ENCODE measurements around the gene SET. TPM values are rescaled to one million over a fixed set of nuclear protein-coding genes. Genes with fewer than 3 reads are reported as not detected.
"Not testable (repeated sequence)": the region's sequence is repeated elsewhere in the genome, so short reads cannot be mapped to it uniquely, and the experiment has no call there.

The SET gene
- total RNA-seq, 2 experiments from 2014 or later: 598 to 701 TPM

- no peak overlapping the region for H3K4me3 ChIP-seq (ENCODE audit: low read depth, low read length, poor library complexity, severe bottlenecking)
- no peaks in the 10 kb centered on the region for H3K9me3 ChIP-seq (ENCODE audit: low read length)
- peaks cover 14% of the 10 kb centered on the region for H3K4me1 ChIP-seq (ENCODE audit: insufficient read depth, low read length, poor library complexity, severe bottlenecking)
- H3K79me2 ChIP-seq (ENCODE audit: insufficient read depth, low read depth, low read length): peaks cover 24% of the 10 kb centered on the region
- DNase-seq (ENCODE audit: low spot score): no peak
- TF ChIP-seq EZH2phosphoT487 (IDR thresholded peaks at IDR 0.05; ENCODE audit: borderline replicate concordance, low read depth, low read length) (no peak), CTCF (conservative IDR thresholded peaks at IDR 0.05; ENCODE audit: low read length) (no peak)
- H3K36me3 ChIP-seq (ENCODE audit: insufficient read depth, low read length): peaks cover 62% of the 10 kb centered on the region
- H3K27ac ChIP-seq (ENCODE audit: low read depth, low read length, poor library complexity, severe bottlenecking): no peak overlapping the region
- intact Hi-C loops (cut with micrococcal nuclease; ENCODE audit: unreplicated experiment): no loop called here
- H3K9me2 ChIP-seq (ENCODE audit: insufficient read depth, low read length): no peaks in the 10 kb centered on the region
- H3K4me2 ChIP-seq (ENCODE audit: low read length): no peak overlapping the region
- CTCF ChIA-PET (ENCODE audit: unreplicated experiment): interaction anchor here (0.5 kb wide), 1 partner anchor 41 kb away, joined by 4 read pairs; no protein-coding TSS in a partner anchor
- H4K20me1 ChIP-seq (ENCODE audit: insufficient read depth, low read length): peaks cover 16% of the 10 kb centered on the region; the same call in 1 of the 2 replicates
- POLR2A ChIA-PET: interaction anchor here (0.6 to 1.4 kb wide), 6 partner anchors 9 to 381 kb away, joined by 3 to 6 read pairs (median 4); partner anchors contain the start of gene ZDHHC12
- H2AFZ ChIP-seq (ENCODE audit: low read length): no peak overlapping the region
- no TSS peak for BruUV-seq (replicated peaks)
Measured at GRCh38 chr9:128696923-128697707, 8.1 kb downstream of the SET start.

GRCh38 chr9:128699096-128699795 is 10.2 kb downstream of the SET start:
- H3K4me3 ChIP-seq (ENCODE audit: low read depth, low read length, poor library complexity, severe bottlenecking); H3K79me2 ChIP-seq (ENCODE audit: insufficient read depth, low read depth, low read length); intact Hi-C loops (cut with micrococcal nuclease; ENCODE audit: unreplicated experiment); H4K20me1 ChIP-seq (ENCODE audit: insufficient read depth, low read length); H3K9me2 ChIP-seq (ENCODE audit: insufficient read depth, low read length); H3K9me3 ChIP-seq (ENCODE audit: low read length); DNase-seq (ENCODE audit: low spot score); POLR2A ChIA-PET; H3K27ac ChIP-seq (ENCODE audit: low read depth, low read length, poor library complexity, severe bottlenecking); CTCF ChIA-PET (ENCODE audit: unreplicated experiment); BruUV-seq (replicated peaks); H3K4me2 ChIP-seq (ENCODE audit: low read length); H2AFZ ChIP-seq (ENCODE audit: low read length): not testable (repeated sequence)
- Histone ChIP-seq H3K4me1 (ENCODE audit: insufficient read depth, low read length, poor library complexity, severe bottlenecking) (peaks cover 17% of the 10 kb centered on the region), H3K36me3 (ENCODE audit: insufficient read depth, low read length) (peaks cover 41% of the 10 kb centered on the region)

GRCh38 chr9:128701227-128701854 is 12.3 kb downstream of the SET start:
- no peaks in the 10 kb centered on the region for H3K79me2 ChIP-seq (ENCODE audit: insufficient read depth, low read depth, low read length)
- intact Hi-C loops (cut with micrococcal nuclease; ENCODE audit: unreplicated experiment): no loop called here
- DNase-seq (ENCODE audit: low spot score): no peak
- no peaks in the 10 kb centered on the region for H3K9me2 ChIP-seq (ENCODE audit: insufficient read depth, low read length)
- no peak overlapping the region for H3K27ac ChIP-seq (ENCODE audit: low read depth, low read length, poor library complexity, severe bottlenecking)
- POLR2A ChIA-PET: interaction anchor here (0.7 kb wide), 1 partner anchor 11 kb away, joined by 4 read pairs; no protein-coding TSS in a partner anchor
- no peaks in the 10 kb centered on the region for H3K9me3 ChIP-seq (ENCODE audit: low read length)
- no peak overlapping the region for H2AFZ ChIP-seq (ENCODE audit: low read length)
- peaks cover 26% of the 10 kb centered on the region for H3K36me3 ChIP-seq (ENCODE audit: insufficient read depth, low read length)
- BruUV-seq (replicated peaks): no TSS peak
- peaks cover 17% of the 10 kb centered on the region for H3K4me1 ChIP-seq (ENCODE audit: insufficient read depth, low read length, poor library complexity, severe bottlenecking)
- H4K20me1 ChIP-seq (ENCODE audit: insufficient read depth, low read length): no peaks in the 10 kb centered on the region
- TF ChIP-seq EZH2phosphoT487 (IDR thresholded peaks at IDR 0.05; ENCODE audit: borderline replicate concordance, low read depth, low read length) (no peak), CTCF (conservative IDR thresholded peaks at IDR 0.05; ENCODE audit: low read length) (no peak)
- CTCF ChIA-PET (ENCODE audit: unreplicated experiment): no interaction called here
- no peak overlapping the region for H3K4me2 ChIP-seq (ENCODE audit: low read length)
- no peak overlapping the region for H3K4me3 ChIP-seq (ENCODE audit: low read depth, low read length, poor library complexity, severe bottlenecking)

All from OCI-LY7 (cell line).